HG03460 (cell line): ENCODE data around the gene TERF2IP.

Source experiments
- ATAC-seq: cut with Tn5 transposase; IDR thresholded peaks from one replicate; pipeline ENCODE4 v1.9.1; 2021; ENCODE audit not compliant: unreplicated experiment

The TERF2IP gene

GRCh38 chr16:75635036-75635435, 12.5 kb upstream of the TERF2IP start:
- ATAC-seq, result no peak

GRCh38 chr16:75640598-75640997, 7.0 kb upstream of the TERF2IP start:
- no peak for ATAC-seq

GRCh38 chr16:75644240-75645012, 3.1 kb upstream of the TERF2IP start:
- ATAC-seq, result no peak

GRCh38 chr16:75647112-75647491, 471 bp upstream of the TERF2IP start:
- peak; percentile 14 for ATAC-seq

GRCh38 chr16:75648265-75649076, 898 bp downstream of the TERF2IP start:
- peak; percentile 39 for ATAC-seq

- ATAC-seq, result no peak
These were observed 6.3 kb downstream of the TERF2IP start for GRCh38 chr16:75653922-75654321.

- no peak for ATAC-seq
These were observed 10.6 kb downstream of the TERF2IP start for GRCh38 chr16:75658175-75658574.

- ATAC-seq, result no peak
These were observed 12.7 kb downstream of the TERF2IP start for GRCh38 chr16:75660321-75660720.

- no peak for ATAC-seq
These were observed 13.2 kb downstream of the TERF2IP start for GRCh38 chr16:75660726-75661302.

- ATAC-seq, result no peak
These were observed 19.9 kb downstream of the TERF2IP start for GRCh38 chr16:75667503-75667902.

GRCh38 chr16:75676909-75677308, 29.3 kb downstream of the TERF2IP start, which contains the start of gene CPHXL2:
CPHXL2 (minus strand) TSS chr16:75677009; CDS start chr16:75676999, 10 bp downstream.
- ATAC-seq, result no peak

GRCh38 chr16:75679366-75679765, 31.8 kb downstream of the TERF2IP start:
- ATAC-seq, result no peak

- ATAC-seq, result no peak
These were observed 34.7 kb downstream of the TERF2IP start for GRCh38 chr16:75682308-75682707.

GRCh38 chr16:75687361-75687760, 39.8 kb downstream of the TERF2IP start:
- no peak for ATAC-seq

- ATAC-seq, result no peak
These were observed 48.1 kb downstream of the TERF2IP start for GRCh38 chr16:75695708-75696107.

GRCh38 chr16:75697571-75697970, 50.0 kb downstream of the TERF2IP start:
- no peak for ATAC-seq

GRCh38 chr16:75701361-75701760, 53.8 kb downstream of the TERF2IP start, which contains the start of gene DUXB:
DUXB (minus strand) TSS chr16:75701461; CDS start chr16:75701418, 43 bp downstream.
- ATAC-seq, result no peak

- ATAC-seq, result no peak
These were observed 54.7 kb downstream of the TERF2IP start for GRCh38 chr16:75702242-75702641.

- ATAC-seq, result no peak
These were observed 55.7 kb downstream of the TERF2IP start for GRCh38 chr16:75703306-75703705.
